Measurements from ENCODE around the gene CEBPB. TPM values are rescaled to one million over a fixed set of nuclear protein-coding genes. Genes with fewer than 3 reads are reported as not detected.

The CEBPB gene
- total and polyA plus RNA-seq, 4 donors, result 19.7 to 61.8 (median 29.2) TPM

DNA sequence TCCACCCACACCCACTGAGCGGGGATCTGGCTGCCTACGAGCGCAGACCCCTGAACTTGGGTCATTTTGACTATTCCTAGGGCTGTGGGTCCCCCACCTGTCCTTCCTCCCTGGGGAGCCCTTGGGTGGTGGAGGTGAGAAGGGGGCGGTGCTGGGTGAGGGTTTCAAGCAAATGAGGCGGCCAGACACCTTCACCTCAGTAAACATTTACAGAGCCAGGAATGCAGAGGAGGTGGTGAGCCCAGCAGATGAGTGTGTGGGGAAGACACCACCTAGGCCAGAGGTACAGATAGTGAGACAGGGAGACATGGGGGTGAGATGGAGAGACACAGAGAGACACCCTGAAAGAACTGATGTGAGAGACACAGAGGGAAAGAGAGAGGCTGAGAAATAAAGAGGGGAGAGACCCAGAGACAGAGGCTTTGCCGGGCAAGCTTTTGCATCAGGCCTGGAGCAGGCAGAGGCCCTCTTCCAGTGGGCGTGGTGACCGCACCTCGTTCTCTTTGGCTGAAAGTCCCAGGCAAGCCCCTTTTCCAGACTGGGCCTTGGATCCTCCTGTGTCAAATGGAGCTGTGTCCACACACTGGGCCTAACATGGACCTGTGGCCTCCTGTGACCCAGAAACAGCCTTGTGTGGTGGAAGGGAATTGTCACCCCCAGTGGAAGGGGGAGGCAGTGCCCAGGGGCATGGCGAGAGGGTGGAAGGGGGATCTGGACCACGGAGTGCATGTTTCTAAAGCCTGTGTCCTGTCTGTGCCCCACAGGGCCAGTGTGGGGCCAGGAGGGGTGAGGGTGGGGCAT lies 29.7 kb downstream of the CEBPB start:
- peaks cover 0 to 5% (median 5%) of the 10 kb centered on the region in 4 donors for H3K4me1 ChIP-seq (ENCODE audit: control insufficient read depth in 4 of 4, insufficient read depth in 4 of 4, low read length in 3 of 4)
- no peak for DNase-seq (ENCODE audit: low spot score)
- WGBS, result 91% methylated on average over 11 of the region's 11 CpGs
- no peaks in the 10 kb centered on the region for H3K27me3 ChIP-seq (ENCODE audit: control insufficient read depth in 4 of 4, insufficient read depth in 4 of 4, low read length in 3 of 4)
- H3K27ac ChIP-seq (ENCODE audit: low read depth in 1 of 2, low read length in 2 of 2), result peak overlapping the region in 1 of 2 donors; percentile 58
- H3K36me3 ChIP-seq (ENCODE audit: control insufficient read depth in 4 of 4, insufficient read depth in 3 of 4, low read depth in 1 of 4, low read length in 3 of 4), result no peaks in the 10 kb centered on the region
- TF ChIP-seq GABPA (IDR thresholded peaks at IDR 0.05 in 1 of 2, conservative IDR thresholded peaks at IDR 0.05 in 1 of 2) (no peak), EGR1 (IDR thresholded peaks at IDR 0.05; ENCODE audit: low read depth in 2 of 2) (no peak), SP1 (IDR thresholded peaks at IDR 0.05) (no peak), TAF1 (conservative IDR thresholded peaks at IDR 0.05) (no peak), RAD21 (IDR thresholded peaks at IDR 0.05) (no peak), YY1 (IDR thresholded peaks at IDR 0.05) (no peak), RXRA (IDR thresholded peaks at IDR 0.05) (no peak), FOXA2 (IDR thresholded peaks at IDR 0.05) (no peak), HNF4A (conservative IDR thresholded peaks at IDR 0.05) (no peak), HNF4G (IDR thresholded peaks at IDR 0.05) (no peak), NR2F2 (IDR thresholded peaks at IDR 0.05) (no peak), FOXA1 (IDR thresholded peaks at IDR 0.05) (no peak), JUND (IDR thresholded peaks at IDR 0.05) (no peak), REST (IDR thresholded peaks at IDR 0.05) (no peak), CTCF (IDR thresholded peaks at IDR 0.05; ENCODE audit: low read depth, low read length, missing input control) (no peak)
- TF ChIP-seq, protein P1, sequence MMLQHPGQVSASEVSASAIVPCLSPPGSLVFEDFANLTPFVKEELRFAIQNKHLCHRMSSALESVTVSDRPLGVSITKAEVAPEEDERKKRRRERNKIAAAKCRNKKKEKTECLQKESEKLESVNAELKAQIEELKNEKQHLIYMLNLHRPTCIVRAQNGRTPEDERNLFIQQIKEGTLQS (IDR thresholded peaks at IDR 0.05), result no peak
- TF ChIP-seq, protein P2, sequence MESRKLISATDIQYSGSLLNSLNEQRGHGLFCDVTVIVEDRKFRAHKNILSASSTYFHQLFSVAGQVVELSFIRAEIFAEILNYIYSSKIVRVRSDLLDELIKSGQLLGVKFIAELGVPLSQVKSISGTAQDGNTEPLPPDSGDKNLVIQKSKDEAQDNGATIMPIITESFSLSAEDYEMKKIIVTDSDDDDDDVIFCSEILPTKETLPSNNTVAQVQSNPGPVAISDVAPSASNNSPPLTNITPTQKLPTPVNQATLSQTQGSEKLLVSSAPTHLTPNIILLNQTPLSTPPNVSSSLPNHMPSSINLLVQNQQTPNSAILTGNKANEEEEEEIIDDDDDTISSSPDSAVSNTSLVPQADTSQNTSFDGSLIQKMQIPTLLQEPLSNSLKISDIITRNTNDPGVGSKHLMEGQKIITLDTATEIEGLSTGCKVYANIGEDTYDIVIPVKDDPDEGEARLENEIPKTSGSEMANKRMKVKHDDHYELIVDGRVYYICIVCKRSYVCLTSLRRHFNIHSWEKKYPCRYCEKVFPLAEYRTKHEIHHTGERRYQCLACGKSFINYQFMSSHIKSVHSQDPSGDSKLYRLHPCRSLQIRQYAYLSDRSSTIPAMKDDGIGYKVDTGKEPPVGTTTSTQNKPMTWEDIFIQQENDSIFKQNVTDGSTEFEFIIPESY (IDR thresholded peaks at IDR 0.05), result no peak
- TF ChIP-seq, protein P3, sequence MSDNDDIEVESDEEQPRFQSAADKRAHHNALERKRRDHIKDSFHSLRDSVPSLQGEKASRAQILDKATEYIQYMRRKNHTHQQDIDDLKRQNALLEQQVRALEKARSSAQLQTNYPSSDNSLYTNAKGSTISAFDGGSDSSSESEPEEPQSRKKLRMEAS (IDR thresholded peaks at IDR 0.05), result no peak
- no peak overlapping the region for H3K9ac ChIP-seq (ENCODE audit: low read depth in 1 of 2, low read length in 2 of 2)
- H3K4me3 ChIP-seq (ENCODE audit: low read depth in 1 of 3, low read length in 3 of 3), result no peak overlapping the region
- H3K9me3 ChIP-seq (ENCODE audit: control insufficient read depth in 4 of 4, low read length in 3 of 4), result no peaks in the 10 kb centered on the region

All from liver (tissue), 9 donors.